GM12873 (cell line): ENCODE data around the gene TMEM125.

Experiments
- TF ChIP-seq, protein P1 (sequence below): IDR thresholded peaks from 2 replicates; pipeline ENCODE4 v1.5.1; 2012; ENCODE audit warnings: low read depth, mild to moderate bottlenecking, moderate library complexity, low read length, control low read depth; ENCODE audit not compliant: insufficient read depth; ENCODE audit errors: missing control alignments

TMEM125 gene

DNA sequence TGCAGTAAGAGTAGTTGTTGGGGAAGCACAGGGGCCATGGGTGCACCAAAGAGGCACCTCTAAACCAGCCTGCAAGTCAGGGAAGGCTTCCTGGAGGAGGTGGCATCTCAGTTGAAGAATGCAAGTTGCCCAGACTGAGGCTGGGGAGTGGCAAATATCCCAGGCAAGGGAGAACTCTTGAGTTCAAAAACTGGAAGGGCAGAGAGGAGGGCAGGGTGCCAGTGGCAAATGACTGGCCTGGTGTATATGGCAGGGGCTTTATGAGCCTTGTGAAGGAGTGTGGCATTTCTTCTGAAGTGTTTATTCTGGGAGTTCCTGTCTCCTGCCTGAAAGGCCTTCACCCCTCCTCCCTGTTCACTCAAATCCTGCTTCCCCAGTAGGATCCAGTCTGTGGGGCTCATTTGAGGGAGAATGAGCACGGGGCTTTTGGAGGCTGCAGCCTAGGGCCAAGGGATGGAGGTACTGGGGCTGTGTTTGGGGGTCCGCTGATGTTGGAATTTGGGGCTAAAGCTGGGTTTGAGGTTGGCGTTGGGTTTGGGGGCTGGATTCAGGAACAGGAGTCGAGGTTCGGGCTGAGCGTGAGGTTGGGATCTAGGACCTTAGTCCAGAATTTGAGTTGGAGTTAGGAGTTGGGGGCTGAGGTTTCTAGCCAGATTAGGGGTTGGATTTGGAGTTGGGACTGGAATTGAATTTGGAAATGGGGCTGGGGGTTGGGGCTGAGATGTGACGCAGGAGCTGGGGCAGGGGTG is at the start of gene TMEM125:
TSS of gene TMEM125 (plus strand) at position 357 of the 749 bp plus-strand sequence. CDS start 2,740 bp downstream, outside the sequence.
- TF ChIP-seq, protein P1, sequence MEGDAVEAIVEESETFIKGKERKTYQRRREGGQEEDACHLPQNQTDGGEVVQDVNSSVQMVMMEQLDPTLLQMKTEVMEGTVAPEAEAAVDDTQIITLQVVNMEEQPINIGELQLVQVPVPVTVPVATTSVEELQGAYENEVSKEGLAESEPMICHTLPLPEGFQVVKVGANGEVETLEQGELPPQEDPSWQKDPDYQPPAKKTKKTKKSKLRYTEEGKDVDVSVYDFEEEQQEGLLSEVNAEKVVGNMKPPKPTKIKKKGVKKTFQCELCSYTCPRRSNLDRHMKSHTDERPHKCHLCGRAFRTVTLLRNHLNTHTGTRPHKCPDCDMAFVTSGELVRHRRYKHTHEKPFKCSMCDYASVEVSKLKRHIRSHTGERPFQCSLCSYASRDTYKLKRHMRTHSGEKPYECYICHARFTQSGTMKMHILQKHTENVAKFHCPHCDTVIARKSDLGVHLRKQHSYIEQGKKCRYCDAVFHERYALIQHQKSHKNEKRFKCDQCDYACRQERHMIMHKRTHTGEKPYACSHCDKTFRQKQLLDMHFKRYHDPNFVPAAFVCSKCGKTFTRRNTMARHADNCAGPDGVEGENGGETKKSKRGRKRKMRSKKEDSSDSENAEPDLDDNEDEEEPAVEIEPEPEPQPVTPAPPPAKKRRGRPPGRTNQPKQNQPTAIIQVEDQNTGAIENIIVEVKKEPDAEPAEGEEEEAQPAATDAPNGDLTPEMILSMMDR, result no peak

DNA sequence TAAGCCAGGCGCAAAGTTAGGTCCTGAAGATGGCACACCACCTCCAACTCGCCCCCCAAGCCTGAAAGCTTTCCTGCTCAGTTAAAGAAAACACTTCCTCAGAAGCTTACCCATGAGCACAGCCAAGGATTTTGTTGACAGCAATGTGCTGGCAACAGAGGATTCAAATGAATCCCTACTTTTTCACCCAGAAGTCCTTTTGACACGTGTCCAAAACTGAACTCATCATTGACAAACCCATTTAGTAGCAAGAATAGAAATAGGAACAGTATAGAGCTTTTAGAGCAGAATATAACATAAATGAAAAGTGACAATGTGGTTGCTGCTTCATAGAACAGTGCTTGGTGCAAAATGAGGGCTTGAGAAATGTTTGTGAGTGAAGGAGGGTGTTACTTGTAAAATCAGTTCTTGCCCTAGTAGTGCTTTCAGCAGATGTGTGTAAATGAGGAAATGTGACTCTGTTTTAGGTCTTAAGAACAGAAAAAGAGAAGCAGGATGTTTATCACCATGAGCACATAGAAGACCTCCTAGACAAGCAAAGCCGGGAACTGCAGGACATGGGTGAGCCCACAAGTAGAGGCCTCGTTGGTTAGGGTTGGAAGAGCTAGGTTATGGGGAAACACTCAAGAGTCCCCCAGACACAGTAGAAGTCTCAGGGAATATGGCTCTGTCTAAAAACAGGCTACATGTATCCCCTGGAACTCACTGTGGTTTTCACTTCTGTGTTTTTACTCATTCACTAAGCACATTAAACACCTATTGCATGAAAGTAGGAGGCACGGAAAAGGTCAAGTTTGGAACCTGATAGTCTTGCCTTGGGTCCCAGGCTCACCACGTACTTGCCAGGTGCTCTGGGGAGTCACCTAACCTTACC is 48.6 kb upstream of the TMEM125 start:
- TF ChIP-seq, protein P1, result no peak

DNA sequence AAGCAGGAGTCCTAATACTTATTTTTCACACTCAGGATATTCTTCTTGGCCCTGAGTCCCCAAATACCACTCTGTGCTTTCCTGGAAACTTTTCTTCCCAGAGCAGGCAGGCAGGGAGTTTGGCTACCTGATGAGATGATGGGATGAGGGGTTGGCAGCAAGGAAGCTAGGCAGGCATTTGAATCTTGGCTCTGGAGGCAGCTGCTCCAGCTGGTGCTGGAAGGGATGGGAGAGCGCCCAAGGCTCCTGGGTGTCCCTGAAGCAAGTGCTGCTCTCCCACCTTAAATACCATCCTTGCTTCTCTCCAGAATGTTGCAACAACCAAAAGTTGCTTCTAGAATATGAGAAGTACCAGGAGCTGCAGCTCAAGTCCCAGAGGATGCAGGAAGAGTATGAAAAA is 48.0 kb upstream of the TMEM125 start:
- TF ChIP-seq, protein P1, result no peak

- TF ChIP-seq, protein P1, result no peak
These were observed 46.9 kb upstream of the TMEM125 start for GRCh38 chr1:43222879-43223278.

- TF ChIP-seq, protein P1, result no peak
These were observed 44.6 kb upstream of the TMEM125 start for GRCh38 chr1:43225168-43225567.

DNA sequence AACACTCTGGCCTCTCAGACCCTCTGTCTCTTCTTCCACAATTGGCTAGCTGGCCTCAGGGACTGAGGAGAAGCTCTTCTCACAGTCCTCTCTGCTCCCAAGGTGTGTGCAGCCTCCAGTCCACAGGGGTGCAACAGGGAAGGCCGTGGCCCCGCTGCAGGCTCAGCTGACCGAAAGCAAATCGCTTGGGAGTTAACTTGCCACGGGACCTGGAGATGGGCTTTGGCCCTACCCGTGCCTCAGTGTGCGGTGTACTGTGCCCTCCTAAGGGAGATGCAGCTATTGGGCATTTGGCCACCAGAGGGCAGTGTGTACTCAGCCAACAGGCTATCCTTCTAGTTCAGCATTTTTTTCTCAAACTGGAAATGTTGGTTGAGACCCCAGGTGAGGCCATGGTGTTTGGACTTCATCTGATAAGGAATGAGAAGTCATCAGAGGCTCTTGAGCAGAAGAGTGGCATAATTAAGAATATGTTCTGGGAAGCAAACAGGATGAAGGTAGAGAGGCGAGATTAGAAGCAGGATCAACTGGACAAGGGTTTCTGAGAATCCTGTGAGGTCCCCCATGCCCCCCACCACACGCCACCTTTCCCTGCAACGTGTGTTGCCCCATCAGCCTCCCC is 42.5 kb upstream of the TMEM125 start:
- TF ChIP-seq, protein P1, result peak; percentile 93
